Testis (tissue), 3 donors: ENCODE data around the gene PRKCA. TPM values are rescaled to one million over a fixed set of nuclear protein-coding genes. Genes with fewer than 3 reads are reported as not detected.

Source experiments
- DNase-seq: peaks from one replicate; pipeline ENCODE4 v3.0.0-alpha.2; 2019
- H3K27ac ChIP-seq, 2 donors: fragments of 200-600 bp; sonication (generic); one replicate each; pipeline ENCODE4 v1.5.1; 2019
- H3K27me3 ChIP-seq: fragments of 200-600 bp; sonication (generic); one replicate; pipeline ENCODE4 v1.5.1; 2019
- H3K36me3 ChIP-seq: fragments of 200-600 bp; sonication (generic); one replicate; pipeline ENCODE4 v1.5.1; 2017; ENCODE audit warnings: low read depth; ENCODE audit errors: missing control alignments
- H3K4me1 ChIP-seq: fragments of 200-600 bp; sonication (generic); one replicate; pipeline ENCODE4 v1.5.1; 2019
- H3K4me3 ChIP-seq, 2 donors: fragments of 200-600 bp; sonication (generic); one replicate each; pipeline ENCODE4 v1.5.1; 2017 to 2019
- H3K9me3 ChIP-seq: fragments of 200-600 bp; sonication (generic); one replicate; pipeline ENCODE4 v1.5.1; 2017
- CTCF ChIP-seq, 3 experiments: fragments of 450-650 bp in 2 of 3; fragments of 200-600 bp in 1 of 3; sonication (generic) in 1 of 3; IDR thresholded peaks; one replicate each; pipeline ENCODE4 v1.5.1; 2016 to 2019; ENCODE audit warnings: antibody characterized with exemption in 3 of 3, mild to moderate bottlenecking in 2 of 3, moderate library complexity in 1 of 3
- POLR2A ChIP-seq: fragments of 450-650 bp; IDR thresholded peaks from one replicate; pipeline ENCODE4 v1.6.1; 2017; ENCODE audit warnings: antibody characterized with exemption, mild to moderate bottlenecking, moderate library complexity
- WGBS, 2 donors: methylation state at CpG; one replicate each; pipeline ENCODE4 v1.1.5; 2018; 5-methylcytosine and 5-hydroxymethylcytosine counted together
- intact Hi-C: fragments of 100-400 bp; cut with DNase I; formaldehyde crosslinking; loops from one replicate; pipeline ENCODE4 v1.15.1; 2023; ENCODE audit warnings: low total_unique reads
- polyA plus RNA-seq: library from polyadenylated mRNA; stranded (reverse); fragments of 350-450 nt; fragmentation: Illumina TruSeq; extraction: RNeasy Lipid Tissue Mini Kit (QIAGEN cat#74804); gene quantifications from one replicate; pipeline ENCODE4 v1.2.3, GENCODE V29; 2014; ENCODE audit warnings: low read depth, low replicate concordance; ENCODE audit not compliant: insufficient read depth
- total RNA-seq, 2 donors: library from RNA; depleted of rRNA; stranded (reverse); fragments of >200 nt; gene quantifications; one replicate each; pipeline ENCODE4 v1.2.3, GENCODE V29; 2016

The PRKCA gene
- total and polyA plus RNA-seq, 3 donors from 2014 or later = 6.8 to 22.9 (median 15.4) TPM

- 91 to 93% methylated on average over 1 of the region's 1 CpG for WGBS, 2 donors
- Histone ChIP-seq H3K9me3 (no peaks in the 10 kb centered on the region), H3K4me1 (no peaks in the 10 kb centered on the region), H3K27ac (no peak overlapping the region), H3K36me3 (no peaks in the 10 kb centered on the region), H3K4me3 (no peak overlapping the region), H3K27me3 (no peaks in the 10 kb centered on the region)
- TF ChIP-seq CTCF (IDR thresholded peaks at IDR 0.05) = no peak
- no peak for TF ChIP-seq POLR2A
- intact Hi-C loops = no loop called here
- DNase-seq = no peak
Measured at GRCh38 chr17:66634193-66634592, 331.8 kb downstream of the PRKCA start.

- 73% methylated on average over 7 of the region's 7 CpGs for WGBS, 2 donors
- no peak overlapping the region for H3K27ac ChIP-seq
- H3K27me3 ChIP-seq = no peaks in the 10 kb centered on the region
- H3K9me3 ChIP-seq = no peaks in the 10 kb centered on the region
- H3K4me1 ChIP-seq = no peaks in the 10 kb centered on the region
- TF ChIP-seq POLR2A = no peak
- TF ChIP-seq CTCF (IDR thresholded peaks at IDR 0.05) = no peak
- intact Hi-C loops = no loop called here
- no peak for DNase-seq
- H3K4me3 ChIP-seq = no peak overlapping the region
- no peaks in the 10 kb centered on the region for H3K36me3 ChIP-seq
Measured at GRCh38 chr17:66635386-66636045, 333.1 kb downstream of the PRKCA start.

GRCh38 chr17:66636111-66636510, 333.7 kb downstream of the PRKCA start:
- TF ChIP-seq POLR2A = no peak
- TF ChIP-seq CTCF (IDR thresholded peaks at IDR 0.05) = no peak

GRCh38 chr17:66637491-66637890, 335.1 kb downstream of the PRKCA start:
- H3K27me3 ChIP-seq = no peaks in the 10 kb centered on the region
- no peak overlapping the region for H3K4me3 ChIP-seq
- intact Hi-C loops = no loop called here
- no peaks in the 10 kb centered on the region for H3K36me3 ChIP-seq
- H3K27ac ChIP-seq = no peak overlapping the region
- 91 to 93% methylated on average over 6 of the region's 6 CpGs for WGBS, 2 donors
- H3K9me3 ChIP-seq = no peaks in the 10 kb centered on the region
- no peaks in the 10 kb centered on the region for H3K4me1 ChIP-seq
- no peak for TF ChIP-seq CTCF (IDR thresholded peaks at IDR 0.05)
- no peak for TF ChIP-seq POLR2A
- no peak for DNase-seq

More at GRCh38 chr17:66636111-66636510, 333.7 kb downstream of the PRKCA start:
- no peak overlapping the region for H3K4me3 ChIP-seq
- H3K27ac ChIP-seq = no peak overlapping the region
- intact Hi-C loops = no loop called here
- no peaks in the 10 kb centered on the region for H3K9me3 ChIP-seq
- H3K4me1 ChIP-seq = no peaks in the 10 kb centered on the region
- no peaks in the 10 kb centered on the region for H3K27me3 ChIP-seq
- WGBS, 2 donors = 76 to 77% methylated on average over 4 of the region's 4 CpGs
- H3K36me3 ChIP-seq = no peaks in the 10 kb centered on the region
- DNase-seq = no peak
